HCT116 (cell line): ENCODE measurements around the gene TTC9B. TPM values are rescaled to one million over a fixed set of nuclear protein-coding genes. Genes with fewer than 3 reads are reported as not detected.

Source experiments
- ATAC-seq: fragments of 200-7000 bp; cut with Tn5 transposase; 2 replicates; pipeline ENCODE4 v1.9.1; 2020; ENCODE audit warnings: mild to moderate bottlenecking, moderate library complexity
- BruUV-seq: library from RNA; stranded (reverse); fragments of 400-500 nt; replicated peaks from 2 replicates; lab custom pipeline; 2021; lab: Mats Ljungman, UMichigan
- CTCF ChIA-PET: fragments of 300-600 bp; sonication (Branson Sonifier 250); formaldehyde crosslinking; loops from one replicate; lab custom pipeline; 2021; ENCODE audit warnings: antibody characterized with exemption; lab: Charles Lee
- POLR2A ChIA-PET: fragments of 300-600, 350-600 bp; sonication (Branson Sonifier 250); formaldehyde crosslinking; loops from one replicate; lab custom pipeline; 2021; ENCODE audit warnings: antibody characterized with exemption; lab: Charles Lee
- RAD21 ChIA-PET, 2 experiments: fragments of 300-600 bp; sonication (Branson Sonifier 250); formaldehyde crosslinking; loops; one replicate each; lab custom pipeline; 2023; ENCODE audit warnings: low total read pairs in 2 of 2; ENCODE audit not compliant: uncharacterized antibody in 2 of 2, unreplicated experiment in 2 of 2, low non-redundant PET in 1 of 2; lab: Charles Lee
- DNase-seq: peaks from one replicate; pipeline ENCODE4 v3.0.0-alpha.2; 2010; ENCODE audit warnings: low read depth, low spot score
- H2AFZ ChIP-seq: fragments of 200-600 bp; shearing (Covaris generic), sonication (generic); 2 replicates; pipeline ENCODE4 v1.6.1; 2017; ENCODE audit warnings: low read depth, mixed run types, mixed read lengths, antibody characterized with exemption, low read length; ENCODE audit not compliant: poor library complexity, severe bottlenecking
- H3K27ac ChIP-seq: 2 replicates; pipeline ENCODE4 v1.5.1; 2012; ENCODE audit warnings: low read depth, low read length
- H3K27me3 ChIP-seq: fragments of 200-600 bp; sonication (generic); 2 replicates; pipeline ENCODE4 v1.6.1; 2016; ENCODE audit warnings: mixed run types, low read length, mixed read lengths; ENCODE audit not compliant: insufficient read depth
- H3K36me3 ChIP-seq, 2 experiments: fragments of 200-500 bp in 1 of 2; fragments of 200-600 bp in 1 of 2; sonication (Bioruptor generic) in 1 of 2; sonication (generic) in 1 of 2; 2 replicates each; pipeline versions ENCODE4 v1.5.1 to v1.6.1; 2014 to 2016; ENCODE audit warnings: low read length in 2 of 2, inconsistent platforms in 1 of 2, mixed read lengths in 1 of 2, mixed run types in 1 of 2; ENCODE audit not compliant: insufficient read depth in 2 of 2, control insufficient read depth in 1 of 2
- H3K4me1 ChIP-seq, 2 experiments: fragments of 200-600 bp in 1 of 2; sonication (generic) in 1 of 2; 2 replicates each; pipeline versions ENCODE4 v1.5.1 to v1.6.1; 2012 to 2017; ENCODE audit warnings: low read length in 2 of 2, inconsistent platforms in 1 of 2, mild to moderate bottlenecking in 1 of 2, mixed read lengths in 1 of 2, mixed run types in 1 of 2, moderate library complexity in 1 of 2; ENCODE audit not compliant: insufficient read depth in 2 of 2, control insufficient read depth in 1 of 2
- H3K4me2 ChIP-seq: fragments of 200-600 bp; sonication (generic); 2 replicates; pipeline ENCODE4 v1.6.1; 2017; ENCODE audit warnings: mixed run types, low read length, mixed read lengths
- H3K4me3 ChIP-seq, 2 experiments: fragments of 200-600 bp in 1 of 2; sonication (generic) in 1 of 2; replicated peaks in 1 of 2; 2 replicates each; pipeline ENCODE4 v1.5.1; 2011 to 2016; ENCODE audit warnings: low read length in 2 of 2, control low read depth in 1 of 2, low read depth in 1 of 2, mild to moderate bottlenecking in 1 of 2, mixed read lengths in 1 of 2, mixed run types in 1 of 2
- H3K79me2 ChIP-seq: fragments of 200-600 bp; sonication (generic); 2 replicates; pipeline ENCODE4 v1.6.1; 2017; ENCODE audit warnings: mild to moderate bottlenecking, mixed run types, low read length, moderate library complexity, mixed read lengths; ENCODE audit not compliant: insufficient read depth
- H3K9ac ChIP-seq: fragments of 200-600 bp; sonication (generic); 2 replicates; pipeline ENCODE4 v1.6.1; 2016; ENCODE audit warnings: low read length, mixed read lengths
- H3K9me2 ChIP-seq: fragments of 200-600 bp; sonication (generic), shearing (Covaris generic); 2 replicates; pipeline ENCODE4 v1.6.1; 2017; ENCODE audit warnings: mixed run types, mild to moderate bottlenecking, moderate library complexity; ENCODE audit not compliant: insufficient read depth
- H3K9me3 ChIP-seq, 2 experiments: fragments of 200-500 bp in 1 of 2; fragments of 200-600 bp in 1 of 2; sonication (Bioruptor generic) in 1 of 2; sonication (generic) in 1 of 2; 2 replicates each; pipeline ENCODE4 v1.6.1; 2014 to 2017; ENCODE audit warnings: low read length in 2 of 2, mixed read lengths in 2 of 2, inconsistent platforms in 1 of 2, low read depth in 1 of 2, mild to moderate bottlenecking in 1 of 2, mixed run types in 1 of 2, moderate library complexity in 1 of 2; ENCODE audit not compliant: control insufficient read depth in 1 of 2, insufficient read depth in 1 of 2
- H4K20me1 ChIP-seq: fragments of 200-600 bp; sonication (generic), shearing (Covaris generic); 2 replicates; pipeline ENCODE4 v1.6.1; 2017; ENCODE audit warnings: mixed run types, mild to moderate bottlenecking, moderate library complexity; ENCODE audit not compliant: insufficient read depth
- EGR1 ChIP-seq: IDR thresholded peaks from 2 replicates; pipeline ENCODE4 v1.6.1; 2012; ENCODE audit warnings: low read depth
- EZH2phosphoT487 ChIP-seq: fragments of 200-600 bp; IDR thresholded peaks from 2 replicates; pipeline ENCODE4 v1.6.1; 2018; ENCODE audit warnings: antibody characterized with exemption, borderline replicate concordance
- SIN3A ChIP-seq: IDR thresholded peaks from 2 replicates; pipeline ENCODE4 v1.6.1; 2012; ENCODE audit warnings: low read depth
- SRF ChIP-seq: IDR thresholded peaks from 2 replicates; pipeline ENCODE4 v1.6.1; 2012; ENCODE audit warnings: low read depth
- intact Hi-C: fragments of 100-400 bp; cut with micrococcal nuclease; formaldehyde crosslinking; loops from 2 replicates; pipeline ENCODE4 v1.10.0; 2022
- total RNA-seq: library from RNA; stranded (reverse); gene quantifications from one replicate; pipeline ENCODE4 v1.2.1, GENCODE V29; 2021; ENCODE audit not compliant: unreplicated experiment
- TF ChIP-seq, protein P1 (sequence below): IDR thresholded peaks from 2 replicates; pipeline ENCODE4 v1.6.1; 2011; ENCODE audit warnings: mild to moderate bottlenecking, low read length, moderate library complexity; ENCODE audit not compliant: insufficient replicate concordance; ENCODE audit errors: extremely low read depth
- TF ChIP-seq, protein P2 (sequence below): IDR thresholded peaks from 2 replicates; pipeline ENCODE4 v1.6.1; 2012
- TF ChIP-seq, protein P3 (sequence below): IDR thresholded peaks from 2 replicates; pipeline ENCODE4 v1.6.1; 2012; ENCODE audit warnings: low read depth

TTC9B gene
- total RNA-seq, 1 experiment from 2014 or later, result 1.7 TPM

DNA sequence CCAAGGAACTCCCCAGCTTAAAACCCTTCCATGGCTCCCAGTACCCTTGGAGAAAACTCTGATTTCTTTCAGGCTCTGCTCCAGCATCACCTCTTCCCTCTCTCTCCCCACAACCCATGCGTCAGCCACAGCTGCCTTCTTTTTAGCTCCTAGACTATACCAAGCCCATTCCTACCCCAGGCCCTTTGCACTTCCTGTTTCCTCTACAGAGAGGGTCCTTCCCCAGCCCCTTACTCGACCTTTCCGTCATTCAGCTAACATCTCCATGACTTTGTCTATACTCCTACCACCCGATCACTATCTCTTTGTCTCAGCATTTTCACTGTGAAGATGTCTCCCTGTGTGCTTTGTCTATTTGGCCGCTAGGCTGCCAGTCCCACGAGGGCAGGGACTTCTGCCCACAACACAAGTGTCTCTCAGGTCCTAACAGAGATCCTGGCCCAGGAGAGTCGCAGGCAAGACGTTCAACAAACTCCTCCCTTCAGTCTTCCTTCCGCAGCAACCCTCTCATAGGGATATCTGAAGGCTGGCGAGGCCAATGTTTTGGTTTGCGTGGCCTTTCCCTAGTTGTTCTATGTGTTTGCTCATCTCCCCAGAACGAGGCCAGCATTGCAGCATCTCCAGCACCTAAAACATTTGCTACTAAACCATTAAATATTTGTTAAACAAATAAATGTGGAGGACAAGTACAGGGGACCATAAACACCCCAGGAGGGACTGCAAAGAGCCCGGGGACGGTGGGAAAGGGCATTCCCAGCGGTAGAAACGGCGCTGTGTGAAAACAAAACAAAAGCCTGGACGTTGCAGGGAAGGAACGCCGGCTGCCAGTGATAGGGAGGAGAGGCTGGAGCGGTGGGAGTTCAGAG is 7.5 kb upstream of the TTC9B start:
- H3K4me3 ChIP-seq, result peak overlapping the region; percentile 58 to 64
- ATAC-seq (no peak), DNase-seq (no peak)
- intact Hi-C loops, result no loop called here
- BruUV-seq, result no TSS peak
- H3K27ac ChIP-seq, result peak overlapping the region; percentile 93
- no peaks in the 10 kb centered on the region for H3K9me2 ChIP-seq
- POLR2A ChIA-PET, result no interaction called here
- peak overlapping the region; percentile 76 for H3K4me2 ChIP-seq
- no peaks in the 10 kb centered on the region for H3K27me3 ChIP-seq
- H3K79me2 ChIP-seq, result peaks cover 14% of the 10 kb centered on the region; the same call in 1 of the 2 replicates
- peaks cover 33 to 80% of the 10 kb centered on the region in 2 experiments for H3K4me1 ChIP-seq
- H3K36me3 ChIP-seq, result no peaks in the 10 kb centered on the region
- H3K9ac ChIP-seq, result peak overlapping the region; percentile 67
- no peak for TF ChIP-seq EZH2phosphoT487
- TF ChIP-seq, protein P1, sequence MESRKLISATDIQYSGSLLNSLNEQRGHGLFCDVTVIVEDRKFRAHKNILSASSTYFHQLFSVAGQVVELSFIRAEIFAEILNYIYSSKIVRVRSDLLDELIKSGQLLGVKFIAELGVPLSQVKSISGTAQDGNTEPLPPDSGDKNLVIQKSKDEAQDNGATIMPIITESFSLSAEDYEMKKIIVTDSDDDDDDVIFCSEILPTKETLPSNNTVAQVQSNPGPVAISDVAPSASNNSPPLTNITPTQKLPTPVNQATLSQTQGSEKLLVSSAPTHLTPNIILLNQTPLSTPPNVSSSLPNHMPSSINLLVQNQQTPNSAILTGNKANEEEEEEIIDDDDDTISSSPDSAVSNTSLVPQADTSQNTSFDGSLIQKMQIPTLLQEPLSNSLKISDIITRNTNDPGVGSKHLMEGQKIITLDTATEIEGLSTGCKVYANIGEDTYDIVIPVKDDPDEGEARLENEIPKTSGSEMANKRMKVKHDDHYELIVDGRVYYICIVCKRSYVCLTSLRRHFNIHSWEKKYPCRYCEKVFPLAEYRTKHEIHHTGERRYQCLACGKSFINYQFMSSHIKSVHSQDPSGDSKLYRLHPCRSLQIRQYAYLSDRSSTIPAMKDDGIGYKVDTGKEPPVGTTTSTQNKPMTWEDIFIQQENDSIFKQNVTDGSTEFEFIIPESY, result no peak
- no peak for TF ChIP-seq SIN3A
- TF ChIP-seq, protein P2, sequence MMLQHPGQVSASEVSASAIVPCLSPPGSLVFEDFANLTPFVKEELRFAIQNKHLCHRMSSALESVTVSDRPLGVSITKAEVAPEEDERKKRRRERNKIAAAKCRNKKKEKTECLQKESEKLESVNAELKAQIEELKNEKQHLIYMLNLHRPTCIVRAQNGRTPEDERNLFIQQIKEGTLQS, result no peak
- TF ChIP-seq, protein P3, sequence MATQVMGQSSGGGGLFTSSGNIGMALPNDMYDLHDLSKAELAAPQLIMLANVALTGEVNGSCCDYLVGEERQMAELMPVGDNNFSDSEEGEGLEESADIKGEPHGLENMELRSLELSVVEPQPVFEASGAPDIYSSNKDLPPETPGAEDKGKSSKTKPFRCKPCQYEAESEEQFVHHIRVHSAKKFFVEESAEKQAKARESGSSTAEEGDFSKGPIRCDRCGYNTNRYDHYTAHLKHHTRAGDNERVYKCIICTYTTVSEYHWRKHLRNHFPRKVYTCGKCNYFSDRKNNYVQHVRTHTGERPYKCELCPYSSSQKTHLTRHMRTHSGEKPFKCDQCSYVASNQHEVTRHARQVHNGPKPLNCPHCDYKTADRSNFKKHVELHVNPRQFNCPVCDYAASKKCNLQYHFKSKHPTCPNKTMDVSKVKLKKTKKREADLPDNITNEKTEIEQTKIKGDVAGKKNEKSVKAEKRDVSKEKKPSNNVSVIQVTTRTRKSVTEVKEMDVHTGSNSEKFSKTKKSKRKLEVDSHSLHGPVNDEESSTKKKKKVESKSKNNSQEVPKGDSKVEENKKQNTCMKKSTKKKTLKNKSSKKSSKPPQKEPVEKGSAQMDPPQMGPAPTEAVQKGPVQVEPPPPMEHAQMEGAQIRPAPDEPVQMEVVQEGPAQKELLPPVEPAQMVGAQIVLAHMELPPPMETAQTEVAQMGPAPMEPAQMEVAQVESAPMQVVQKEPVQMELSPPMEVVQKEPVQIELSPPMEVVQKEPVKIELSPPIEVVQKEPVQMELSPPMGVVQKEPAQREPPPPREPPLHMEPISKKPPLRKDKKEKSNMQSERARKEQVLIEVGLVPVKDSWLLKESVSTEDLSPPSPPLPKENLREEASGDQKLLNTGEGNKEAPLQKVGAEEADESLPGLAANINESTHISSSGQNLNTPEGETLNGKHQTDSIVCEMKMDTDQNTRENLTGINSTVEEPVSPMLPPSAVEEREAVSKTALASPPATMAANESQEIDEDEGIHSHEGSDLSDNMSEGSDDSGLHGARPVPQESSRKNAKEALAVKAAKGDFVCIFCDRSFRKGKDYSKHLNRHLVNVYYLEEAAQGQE, result no peak
- TF ChIP-seq SRF, result no peak
- no peak for TF ChIP-seq EGR1
- no peak overlapping the region for H2AFZ ChIP-seq
- no peaks in the 10 kb centered on the region for H3K9me3 ChIP-seq
- CTCF ChIA-PET, result interaction anchor here (0.9 to 3.0 kb wide), 4 partner anchors 35 to 86 kb away, joined by 3 to 17 read pairs (median 6); no protein-coding TSS in a partner anchor
- RAD21 ChIA-PET, result no interaction called here
- no peaks in the 10 kb centered on the region for H4K20me1 ChIP-seq
